HG02610 (cell line): Measurements from ENCODE around the gene TARS1.

Experiments used
- ATAC-seq: cut with Tn5 transposase; IDR thresholded peaks from one replicate; pipeline ENCODE4 v1.9.1; 2021; ENCODE audit warnings: mild to moderate bottlenecking, moderate library complexity; ENCODE audit not compliant: unreplicated experiment

TARS1 gene

DNA sequence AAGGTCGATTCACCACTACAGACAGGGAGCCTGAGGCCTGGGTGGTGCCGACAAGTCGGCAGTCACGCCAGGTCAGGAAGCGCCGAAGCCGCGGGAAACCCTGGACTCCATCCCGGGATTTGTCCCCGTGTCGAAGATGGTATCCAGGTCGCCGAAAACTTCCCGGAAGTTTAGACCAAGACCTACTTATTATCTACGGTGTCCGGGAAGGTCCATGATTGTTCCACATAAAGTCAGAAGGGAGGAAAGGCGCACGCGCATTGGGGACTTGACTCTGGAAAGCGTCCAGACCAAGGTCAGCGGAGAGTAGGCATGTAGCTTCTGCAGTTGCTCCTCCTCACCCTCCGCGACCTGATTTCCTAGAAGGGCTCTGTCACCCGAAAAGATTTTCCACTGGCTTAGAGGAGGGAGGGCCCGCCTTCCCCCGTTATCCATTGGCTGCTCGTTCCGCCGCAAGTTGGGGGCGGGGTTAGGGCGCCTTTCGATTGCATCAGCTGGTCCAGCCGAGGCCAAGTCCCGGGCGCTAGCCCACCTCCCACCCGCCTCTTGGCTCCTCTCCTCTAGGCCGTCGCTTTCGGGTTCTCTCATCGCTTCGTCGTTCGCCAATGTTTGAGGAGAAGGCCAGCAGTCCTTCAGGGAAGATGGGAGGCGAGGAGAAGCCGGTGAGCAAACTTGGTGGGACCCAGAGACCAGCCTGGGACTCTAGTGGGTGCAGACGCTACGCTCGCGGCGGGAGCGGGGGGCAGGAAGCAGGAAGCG is at the start of gene TARS1:
Gene TARS1 (plus strand): TSS at position 484 of the 759 bp plus-strand sequence. CDS start 122 bp downstream, at position 606.
- peak; percentile 95 for ATAC-seq

DNA sequence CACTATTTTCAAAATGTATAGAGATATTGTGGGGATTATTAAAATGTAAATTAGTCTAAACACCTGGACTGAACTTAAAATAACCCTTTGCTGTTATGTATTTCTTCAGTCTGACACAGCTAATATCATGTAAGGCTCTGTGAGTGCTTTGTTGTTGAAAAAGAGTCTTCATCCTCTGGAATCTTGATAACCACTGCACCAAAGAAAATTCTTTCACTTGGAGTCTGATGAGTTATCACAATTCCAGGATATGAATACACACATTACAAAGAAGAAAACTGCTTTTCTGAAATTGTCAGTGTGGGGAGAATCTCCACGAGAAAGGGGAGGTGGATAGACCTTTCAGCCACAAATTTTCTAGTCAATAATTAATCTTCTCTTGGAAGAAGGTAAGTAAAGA is 42.3 kb upstream of the TARS1 start:
- ATAC-seq, result no peak

DNA sequence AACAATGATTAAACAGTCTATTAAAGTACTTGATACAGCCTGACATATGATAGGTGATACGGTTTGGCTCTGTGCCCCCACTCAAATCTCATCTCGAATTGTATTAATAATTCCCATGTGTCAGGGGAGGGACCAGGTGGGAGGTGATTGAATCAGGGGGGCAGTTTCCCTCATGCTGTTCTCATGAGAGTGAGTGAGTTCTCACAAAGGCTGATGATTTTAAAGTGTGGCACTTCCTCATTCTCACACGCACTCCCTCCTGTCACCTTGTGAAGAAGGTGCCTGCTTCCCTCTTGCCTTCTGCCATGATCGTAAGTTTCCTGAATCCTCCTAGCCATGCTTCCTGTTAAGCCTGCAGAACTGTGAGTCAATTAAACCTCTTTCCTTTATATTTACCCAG is 40.1 kb upstream of the TARS1 start:
- peak; percentile 64 for ATAC-seq

DNA sequence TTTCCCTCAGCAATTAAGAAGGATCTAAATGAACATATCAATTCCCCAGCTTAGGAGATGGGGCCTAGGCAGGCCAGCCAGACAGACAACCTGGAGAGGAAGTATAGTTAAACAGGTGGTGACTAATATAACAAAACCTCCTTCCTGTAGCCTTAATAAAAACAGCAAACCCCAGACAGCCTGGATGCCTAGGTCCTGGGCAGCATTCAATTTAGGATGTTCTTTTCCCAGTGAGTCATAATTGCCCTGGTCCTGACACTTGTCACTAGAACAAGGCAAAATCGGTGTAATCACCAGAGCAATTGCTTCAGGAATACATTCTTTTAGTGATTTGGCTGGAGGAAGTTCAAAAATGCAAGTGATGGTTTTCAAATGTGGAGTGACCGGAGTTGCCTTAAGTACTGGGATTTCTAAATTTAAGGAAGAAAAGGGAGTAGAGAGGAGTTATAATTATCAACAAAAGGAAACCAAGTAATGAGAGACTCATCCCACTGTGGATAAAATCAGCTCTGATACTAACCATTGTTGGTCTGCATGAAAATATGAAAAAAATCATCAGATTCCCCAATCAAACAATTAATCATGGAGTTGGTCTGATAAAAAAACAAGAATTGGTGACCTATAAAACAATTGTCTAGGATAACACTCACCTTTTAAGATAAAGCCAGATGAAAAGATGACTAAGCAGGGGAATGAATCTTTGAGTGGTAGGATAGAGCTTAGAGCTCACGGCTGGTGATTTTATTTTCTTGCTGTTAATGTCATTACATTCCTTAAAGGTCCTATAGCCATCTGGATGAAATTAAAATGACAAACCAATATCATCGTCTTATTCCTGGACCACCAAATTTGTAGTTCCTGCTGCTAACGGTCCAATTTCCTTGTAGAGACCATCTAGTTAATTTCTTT is 39.0 kb upstream of the TARS1 start:
- peak; percentile 47 for ATAC-seq

DNA sequence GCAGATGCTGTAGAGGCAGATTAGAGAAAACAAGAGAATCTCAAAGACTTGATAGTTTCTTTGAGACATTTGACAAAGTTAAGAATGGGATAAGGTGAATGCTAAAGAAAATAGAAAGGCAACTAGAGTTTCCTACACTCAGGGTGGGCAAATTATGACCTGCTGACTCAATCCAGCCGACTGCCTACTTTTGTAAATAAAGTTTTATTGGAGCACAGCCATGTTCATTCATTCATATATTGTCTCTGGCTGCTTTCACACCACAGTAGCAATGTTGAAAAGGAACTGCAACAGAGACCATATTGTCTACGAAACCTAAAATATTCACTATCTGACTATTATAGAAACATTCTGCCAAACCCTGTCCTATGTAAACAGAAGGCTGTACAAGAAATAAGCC is 37.6 kb upstream of the TARS1 start:
- no peak for ATAC-seq

DNA sequence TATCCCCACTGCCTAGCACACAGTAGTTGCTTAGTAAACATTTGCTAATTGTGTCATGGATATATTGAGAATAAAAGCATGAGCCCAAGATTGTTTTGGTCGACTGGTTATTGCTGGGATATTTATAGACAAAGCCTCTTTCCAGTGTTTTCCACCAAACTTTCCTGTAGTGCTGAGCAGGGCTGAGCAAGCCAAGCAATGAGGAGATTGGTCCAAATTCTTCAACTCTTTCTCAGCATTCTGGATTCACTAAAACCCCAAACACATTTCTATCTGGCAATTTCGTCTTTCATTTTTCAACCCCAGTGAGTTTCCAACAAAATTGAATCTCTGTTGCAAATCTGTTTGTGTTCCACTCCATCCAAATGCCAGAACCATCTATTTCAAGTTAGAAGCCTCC is 31.9 kb upstream of the TARS1 start:
- no peak for ATAC-seq

DNA sequence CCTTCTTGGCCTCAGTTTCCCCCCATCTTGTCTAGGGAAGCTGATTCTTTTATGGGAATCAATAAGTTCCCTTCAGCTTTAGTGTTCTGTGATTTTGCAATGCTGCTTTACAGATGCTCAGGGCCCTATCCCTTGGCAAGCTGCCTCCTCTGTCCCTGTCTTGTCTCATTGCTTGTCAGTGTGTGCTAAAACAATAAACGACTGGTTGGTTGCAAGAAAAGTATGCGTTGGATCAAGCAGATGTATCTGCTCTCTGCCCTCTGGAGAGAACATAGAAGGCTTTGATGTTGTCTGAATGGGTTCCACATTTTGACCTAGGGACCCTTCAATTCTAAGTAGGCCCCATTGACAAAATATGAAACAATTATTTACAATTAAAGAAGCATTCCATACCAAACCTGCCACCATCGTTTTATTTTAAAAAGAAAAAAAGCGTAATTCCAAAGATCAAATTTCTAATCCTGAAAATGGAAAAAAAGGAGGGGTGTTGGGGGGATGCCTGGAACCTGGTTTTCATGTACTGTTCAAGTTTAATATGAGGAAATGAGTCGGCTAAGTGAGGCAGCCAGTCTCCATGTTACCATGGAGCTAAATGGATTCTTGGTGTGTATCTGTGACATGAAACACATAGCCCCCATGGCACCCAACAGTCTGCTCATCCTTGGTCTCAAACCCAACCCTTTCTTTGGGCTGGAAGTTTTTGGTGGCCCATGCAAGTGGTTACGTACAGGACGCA is 31.2 kb upstream of the TARS1 start:
- ATAC-seq, result no peak

DNA sequence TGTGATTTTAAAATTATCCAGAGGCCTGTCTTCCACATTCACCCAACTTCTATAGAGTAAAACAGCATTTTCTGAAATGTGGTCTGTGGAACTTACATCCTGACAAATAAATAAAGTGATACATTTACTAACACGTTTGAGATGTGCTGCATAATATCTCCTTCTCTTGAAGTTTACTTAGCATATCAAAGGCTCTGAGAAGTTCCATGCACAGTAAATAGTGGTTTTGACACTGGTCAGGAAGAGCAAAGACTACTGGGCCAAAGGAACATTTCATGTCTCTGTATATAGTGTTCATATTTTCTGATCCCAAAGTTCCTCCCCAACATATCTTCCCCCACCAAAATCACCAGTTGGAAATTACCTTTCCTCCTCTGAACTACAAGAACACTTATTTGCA is 30.5 kb upstream of the TARS1 start:
- ATAC-seq, result no peak

DNA sequence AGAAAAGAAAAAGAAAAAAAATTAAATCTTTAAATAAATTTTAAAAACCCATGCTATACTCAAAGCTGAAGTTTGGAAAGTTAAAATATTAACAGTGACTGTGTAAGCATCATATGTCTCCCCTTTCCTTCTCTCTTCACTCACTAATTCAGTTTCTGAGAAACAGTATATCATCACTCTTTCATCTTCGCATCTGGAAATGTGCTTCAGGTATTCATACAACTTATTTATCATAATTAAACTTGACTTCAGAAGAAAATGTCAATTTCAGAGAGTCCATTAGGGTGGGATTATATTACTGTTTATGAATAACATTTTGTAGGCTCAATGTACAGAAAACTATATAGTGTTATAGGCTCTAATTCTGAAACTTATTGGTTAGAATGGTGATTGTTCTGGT is 29.3 kb upstream of the TARS1 start:
- ATAC-seq, result no peak

DNA sequence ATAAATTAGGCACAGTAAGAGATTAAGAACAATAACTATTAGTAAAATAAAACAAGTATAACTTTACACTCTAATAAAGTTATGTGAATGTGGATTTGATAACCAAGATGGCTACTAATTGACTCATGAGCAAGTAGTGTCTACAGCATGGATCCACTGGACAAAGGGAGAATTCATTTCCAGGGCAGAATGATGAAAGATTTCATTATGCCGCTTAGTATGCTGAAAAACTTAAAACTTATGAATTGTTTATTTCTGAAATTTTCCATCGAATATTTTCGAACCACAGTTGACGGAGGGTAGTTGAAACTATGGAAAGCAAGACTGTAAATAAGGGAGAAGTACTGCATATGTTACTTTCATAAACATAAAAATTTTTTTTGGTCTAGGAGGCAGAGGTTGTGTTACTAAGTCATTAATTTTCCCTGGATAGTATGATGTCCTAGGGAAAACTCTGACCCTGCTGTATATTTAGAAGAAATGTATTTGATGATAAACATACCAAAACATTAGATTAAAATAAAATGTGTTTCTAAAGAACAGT is 24.9 kb upstream of the TARS1 start:
- no peak for ATAC-seq

DNA sequence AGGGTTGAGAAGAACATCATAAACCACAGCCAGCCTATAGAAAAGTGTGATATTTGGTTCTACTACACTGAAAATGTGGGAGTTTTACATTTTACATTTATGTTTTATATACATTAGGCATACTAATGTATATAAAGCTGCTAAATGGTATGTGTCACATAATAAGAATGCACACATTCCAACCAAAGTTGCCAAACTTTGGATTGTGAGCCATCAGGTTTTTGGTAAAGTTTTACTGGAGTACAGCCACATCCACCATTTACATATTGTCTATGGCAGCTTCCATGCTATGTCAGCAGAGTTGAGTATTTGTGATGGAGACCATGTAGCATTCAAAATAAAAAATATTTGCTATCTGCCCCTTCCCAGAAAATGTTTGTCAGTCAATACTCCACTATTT is 23.1 kb upstream of the TARS1 start:
- no peak for ATAC-seq

DNA sequence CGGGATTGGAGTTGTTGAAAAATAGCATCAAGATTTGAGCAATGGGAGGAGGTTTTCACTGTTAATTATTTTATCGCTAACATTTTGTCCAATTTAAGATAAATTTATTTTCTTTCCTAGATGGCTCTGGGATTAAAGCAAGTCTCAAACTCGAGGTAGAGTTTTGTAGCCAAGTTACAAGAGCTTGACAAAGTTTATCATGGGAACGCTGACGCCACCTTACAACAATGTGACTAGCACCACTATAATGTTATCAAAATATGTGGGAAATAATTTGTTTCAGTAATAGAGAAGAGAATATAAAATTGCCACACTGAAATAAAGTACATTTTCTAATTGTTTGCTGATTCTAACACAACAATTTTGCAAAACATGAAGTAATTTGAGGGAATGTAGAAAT is 19.8 kb upstream of the TARS1 start:
- ATAC-seq, result no peak

DNA sequence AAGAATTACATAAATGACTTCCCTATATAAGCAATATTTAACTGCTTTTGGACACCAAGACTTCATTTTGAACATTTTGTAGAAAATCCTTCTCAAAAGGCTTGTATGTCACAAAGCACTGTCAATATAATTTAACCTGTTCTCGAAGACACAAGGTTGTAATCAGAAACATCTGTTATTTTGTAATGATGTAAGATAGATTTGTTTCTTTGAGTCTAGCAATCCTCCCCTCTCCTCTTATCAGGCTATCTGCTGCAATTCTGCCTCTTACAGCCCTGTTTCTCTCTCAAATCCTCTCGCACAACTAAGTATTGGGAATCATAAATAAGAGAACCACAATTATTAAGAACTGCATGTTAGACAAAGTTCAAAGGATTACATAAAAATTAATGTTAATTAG is 18.6 kb upstream of the TARS1 start:
- no peak for ATAC-seq

DNA sequence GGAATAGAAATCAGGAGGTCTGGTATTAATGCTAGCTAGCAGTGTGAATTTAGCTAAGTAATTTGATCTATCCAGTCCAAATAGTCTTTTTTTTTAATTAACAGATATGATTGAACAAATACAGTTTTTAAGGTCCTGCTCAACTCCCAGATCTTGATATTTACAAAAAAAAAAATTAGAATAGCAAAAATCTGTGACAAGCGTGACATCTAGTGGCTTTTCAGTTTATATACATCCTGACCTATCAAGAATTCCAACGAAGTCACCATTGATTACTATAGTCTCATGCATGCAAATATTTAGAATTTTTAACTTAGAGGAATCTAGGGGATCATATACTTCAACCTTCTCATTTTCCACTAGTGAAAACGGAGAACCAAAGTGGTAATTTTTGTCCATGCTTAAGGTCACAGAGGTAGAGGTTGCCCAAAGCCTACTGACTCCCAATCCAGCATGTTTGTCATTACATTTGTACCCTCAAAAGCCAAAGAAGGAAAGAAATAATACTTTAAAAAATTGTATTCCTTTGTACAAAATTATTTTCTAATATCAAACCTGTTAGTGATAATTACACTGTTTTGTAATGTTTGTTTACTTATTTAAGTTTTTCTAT is 17.6 kb upstream of the TARS1 start:
- no peak for ATAC-seq

DNA sequence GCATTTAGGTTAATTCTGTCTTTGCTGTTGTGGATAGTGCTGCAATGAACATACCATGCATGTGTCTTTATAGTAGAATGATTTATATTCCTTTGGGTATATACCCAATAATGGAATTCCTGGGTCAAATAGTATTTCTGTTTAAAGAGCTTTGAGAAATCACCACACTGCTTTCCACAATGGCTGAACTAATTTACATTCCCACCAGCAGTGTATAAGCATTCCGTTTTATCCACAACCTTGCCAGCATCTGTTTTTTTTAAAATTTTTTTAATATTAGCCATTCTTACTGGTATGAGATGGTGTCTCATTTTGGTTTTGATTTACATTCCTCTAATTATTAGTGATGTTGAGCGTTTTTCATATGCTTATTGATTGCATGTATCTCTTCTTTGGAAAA is 15.5 kb upstream of the TARS1 start:
- no peak for ATAC-seq

DNA sequence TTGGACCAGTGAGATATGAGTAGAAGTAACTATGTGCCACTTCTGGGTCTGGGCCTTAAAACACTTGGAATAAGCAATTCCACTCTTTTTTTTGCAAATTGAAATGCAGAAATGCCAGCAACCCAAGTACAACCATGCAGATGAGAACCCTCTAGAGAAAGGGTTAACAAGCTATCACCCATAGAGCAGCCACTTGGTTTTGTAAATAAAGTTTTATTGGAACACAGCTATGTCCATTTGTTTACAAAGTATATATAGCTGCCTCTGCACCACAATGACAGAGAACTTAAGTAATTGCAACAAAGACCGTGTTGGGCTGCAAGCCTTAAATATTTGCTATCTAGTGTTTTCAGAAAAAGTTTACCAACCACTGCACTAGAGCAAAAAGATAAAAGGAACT is 9.8 kb upstream of the TARS1 start:
- no peak for ATAC-seq

DNA sequence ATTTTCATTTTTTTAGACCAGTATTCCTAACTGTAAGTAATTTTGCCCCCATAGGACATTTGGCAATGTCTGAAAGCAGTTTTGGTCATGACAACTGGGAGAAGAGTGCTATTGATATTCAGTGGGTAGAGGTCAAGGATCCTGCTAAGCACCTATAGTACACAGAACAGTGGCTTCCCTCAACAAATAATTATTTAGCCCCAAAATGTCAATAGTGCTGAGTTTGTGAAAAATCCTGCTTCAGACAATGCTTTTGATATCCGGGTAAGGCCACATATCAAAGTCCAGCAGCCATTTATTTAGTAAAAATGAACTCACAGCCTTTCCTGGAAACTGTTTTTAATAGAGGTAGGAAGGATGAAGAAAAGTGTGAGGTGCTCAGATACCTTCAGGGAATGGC is 8.1 kb upstream of the TARS1 start:
- ATAC-seq, result no peak

DNA sequence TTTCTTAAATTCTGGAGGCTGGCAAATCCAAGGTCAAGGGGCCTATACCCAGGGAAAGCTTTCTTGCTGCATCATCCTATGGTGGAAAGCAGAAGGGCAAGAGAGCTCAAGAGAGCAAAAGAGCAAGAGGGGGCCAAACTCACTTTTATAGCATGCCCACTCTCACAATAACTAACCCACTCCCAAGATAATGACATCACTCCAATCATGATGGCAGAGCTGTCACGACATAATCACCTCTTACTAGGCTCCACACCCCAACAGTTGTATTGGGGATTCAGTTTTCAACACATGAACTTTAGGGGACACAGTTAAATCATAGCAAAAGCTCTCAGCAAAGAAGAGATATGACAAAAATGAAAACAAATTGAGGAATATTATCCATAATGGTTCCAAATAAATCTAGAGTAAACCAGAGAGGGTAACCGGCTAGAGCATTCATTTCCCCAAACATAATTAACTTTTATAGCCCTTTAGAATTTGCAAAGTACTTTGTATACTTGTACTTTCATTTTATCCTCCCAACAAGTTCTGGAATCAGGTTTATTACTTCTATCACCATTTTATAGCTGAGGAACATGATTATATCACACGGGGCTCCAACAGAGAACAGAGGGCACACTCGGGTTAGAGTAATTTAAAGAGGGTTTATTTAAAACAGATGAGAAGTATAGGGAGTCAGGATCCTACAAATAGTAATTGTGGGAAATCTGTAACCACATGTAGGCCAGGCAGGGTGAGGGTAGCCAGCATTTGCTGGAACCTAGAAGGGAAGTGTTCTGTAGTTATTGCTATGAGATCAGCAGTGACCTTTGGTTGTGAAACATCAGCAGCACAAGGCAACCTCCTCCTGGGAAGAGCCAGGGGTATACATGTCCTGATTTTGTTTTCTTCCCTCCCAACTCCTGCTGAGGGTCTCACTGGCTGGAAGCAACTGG is 7.2 kb upstream of the TARS1 start:
- no peak for ATAC-seq

DNA sequence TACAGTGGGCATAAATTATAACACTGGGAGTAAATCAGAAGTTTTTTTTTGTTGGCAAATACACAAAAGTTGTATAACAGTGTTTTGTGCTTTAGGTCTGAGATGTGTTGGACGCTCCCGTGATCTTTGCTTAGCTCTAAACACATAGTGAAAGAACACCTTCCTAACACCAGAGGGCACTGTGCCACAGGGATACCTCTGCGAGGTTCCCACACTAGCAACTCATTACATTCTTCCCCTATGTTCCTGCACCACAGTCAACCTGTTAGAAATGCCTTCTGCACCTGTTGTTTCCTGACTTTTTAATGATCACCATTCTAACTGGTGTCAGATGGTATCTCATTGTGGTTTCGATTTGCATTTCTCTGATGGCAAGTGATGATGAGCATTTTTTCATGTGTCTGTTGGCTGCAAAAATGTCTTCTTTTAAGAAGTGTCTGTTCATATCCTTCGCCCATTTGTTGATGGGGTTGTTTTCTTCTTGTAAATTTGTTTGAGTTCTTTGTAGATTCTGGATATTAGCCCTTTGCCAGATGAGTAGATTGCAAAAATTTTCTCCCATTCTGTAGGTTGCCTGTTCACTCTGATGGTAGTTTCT is 4.8 kb upstream of the TARS1 start:
- peak; percentile 56 for ATAC-seq
